Breast epithelium (tissue), 3 donors: ENCODE results near the gene NDUFS6.

ENCODE experiments used
- POLR2A ChIP-seq: fragments of 450-650 bp; IDR thresholded peaks from one replicate; pipeline ENCODE4 v1.6.1; 2016; ENCODE audit warnings: antibody characterized with exemption, mild to moderate bottlenecking, moderate library complexity
- POLR2AphosphoS5 ChIP-seq, 3 donors: sonication (generic); formaldehyde crosslinking; IDR thresholded peaks; one replicate each; pipeline ENCODE4 v1.6.1; 2017; ENCODE audit warnings: antibody characterized with exemption in 3 of 3

- TF ChIP-seq POLR2A (no peak), POLR2AphosphoS5 (IDR thresholded peaks at IDR 0.05) (no peak)
These were observed 52.3 kb downstream of the NDUFS6 start for GRCh38 chr5:1853531-1853930.
